Measurements from ENCODE around the gene GCNA. TPM values are rescaled to one million over a fixed set of nuclear protein-coding genes. Genes with fewer than 3 reads are reported as not detected.

The GCNA gene
- total and polyA plus RNA-seq, 2 of the 13 experiments (the other 11 are each of a cell fraction or from before 2014, with no cell fraction given), result 0.38 to 0.66 TPM

DNA sequence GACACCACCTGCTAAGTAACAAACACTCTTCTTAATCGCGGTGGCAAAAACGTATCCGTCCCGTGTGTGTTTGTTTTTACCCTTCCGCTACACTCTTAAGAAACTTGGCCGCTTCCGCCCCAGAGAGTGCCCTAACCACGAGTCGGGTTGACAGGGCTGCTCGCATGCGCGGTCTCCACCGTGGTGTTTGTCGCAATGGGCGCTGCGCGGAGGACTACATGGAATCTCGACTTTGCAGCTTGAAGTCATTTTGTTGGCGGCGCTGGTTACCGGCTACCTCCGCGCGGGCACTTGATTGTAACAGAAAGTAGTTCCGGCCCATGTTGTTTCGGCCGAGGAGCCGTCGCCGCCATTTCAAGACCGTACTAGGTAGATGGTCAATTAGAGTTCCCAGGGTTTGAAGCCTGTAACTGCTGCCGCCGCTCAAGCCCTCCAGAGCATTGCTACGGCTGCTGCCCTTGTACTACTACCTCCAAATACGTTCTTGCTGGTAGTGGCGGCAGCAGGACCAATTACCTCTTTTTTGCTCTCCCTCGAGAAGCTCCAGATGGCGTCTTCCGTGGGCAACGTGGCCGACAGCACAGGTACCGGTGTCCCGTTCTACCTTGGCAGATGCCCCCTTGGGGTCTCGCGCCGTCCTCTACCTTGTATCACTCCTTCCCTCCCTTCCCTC lies 45.3 kb upstream of the GCNA start, which contains the start of gene OGT (continued):
- TF ChIP-seq, protein P1, sequence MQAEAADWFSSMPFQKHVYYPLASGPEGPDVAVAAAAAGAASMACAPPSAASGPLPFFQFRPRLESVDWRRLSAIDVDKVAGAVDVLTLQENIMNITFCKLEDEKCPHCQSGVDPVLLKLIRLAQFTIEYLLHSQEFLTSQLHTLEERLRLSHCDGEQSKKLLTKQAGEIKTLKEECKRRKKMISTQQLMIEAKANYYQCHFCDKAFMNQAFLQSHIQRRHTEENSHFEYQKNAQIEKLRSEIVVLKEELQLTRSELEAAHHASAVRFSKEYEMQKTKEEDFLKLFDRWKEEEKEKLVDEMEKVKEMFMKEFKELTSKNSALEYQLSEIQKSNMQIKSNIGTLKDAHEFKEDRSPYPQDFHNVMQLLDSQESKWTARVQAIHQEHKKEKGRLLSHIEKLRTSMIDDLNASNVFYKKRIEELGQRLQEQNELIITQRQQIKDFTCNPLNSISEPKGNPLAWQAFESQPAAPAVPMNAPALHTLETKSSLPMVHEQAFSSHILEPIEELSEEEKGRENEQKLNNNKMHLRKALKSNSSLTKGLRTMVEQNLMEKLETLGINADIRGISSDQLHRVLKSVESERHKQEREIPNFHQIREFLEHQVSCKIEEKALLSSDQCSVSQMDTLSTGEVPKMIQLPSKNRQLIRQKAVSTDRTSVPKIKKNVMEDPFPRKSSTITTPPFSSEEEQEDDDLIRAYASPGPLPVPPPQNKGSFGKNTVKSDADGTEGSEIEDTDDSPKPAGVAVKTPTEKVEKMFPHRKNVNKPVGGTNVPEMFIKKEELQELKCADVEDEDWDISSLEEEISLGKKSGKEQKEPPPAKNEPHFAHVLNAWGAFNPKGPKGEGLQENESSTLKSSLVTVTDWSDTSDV (CRISPR knock-in tag; IDR thresholded peaks at IDR 0.05), result no peak
- TF ChIP-seq, protein P2, sequence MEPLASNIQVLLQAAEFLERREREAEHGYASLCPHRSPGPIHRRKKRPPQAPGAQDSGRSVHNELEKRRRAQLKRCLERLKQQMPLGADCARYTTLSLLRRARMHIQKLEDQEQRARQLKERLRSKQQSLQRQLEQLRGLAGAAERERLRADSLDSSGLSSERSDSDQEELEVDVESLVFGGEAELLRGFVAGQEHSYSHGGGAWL (CRISPR knock-in tag; IDR thresholded peaks at IDR 0.05), result no peak; the same call in 1 of the 2 replicates
- TF ChIP-seq ZNF670 (CRISPR knock-in tag; IDR thresholded peaks at IDR 0.05; ENCODE audit: borderline replicate concordance) (peak; percentile 53; the same call in 1 of the 2 replicates), PHF21A (CRISPR knock-in tag; IDR thresholded peaks at IDR 0.05) (peak; percentile 79), PCBP1 (IDR thresholded peaks at IDR 0.05; ENCODE audit: borderline replicate concordance, low read depth, low read length) (peak; percentile 99), SRY (CRISPR knock-in tag; IDR thresholded peaks at IDR 0.05) (no peak), HES4 (CRISPR knock-in tag; IDR thresholded peaks at IDR 0.05; ENCODE audit: borderline replicate concordance) (no peak), ZNF674 (CRISPR knock-in tag; IDR thresholded peaks at IDR 0.05; ENCODE audit: low read depth) (no peak), ZNF101 (CRISPR knock-in tag; IDR thresholded peaks at IDR 0.05; ENCODE audit: borderline replicate concordance, low read depth) (no peak), ZNF292 (CRISPR knock-in tag; IDR thresholded peaks at IDR 0.05; ENCODE audit: borderline replicate concordance, low read depth) (no peak), ZNF432 (CRISPR knock-in tag; IDR thresholded peaks at IDR 0.05; ENCODE audit: borderline replicate concordance) (no peak), SALL1 (CRISPR knock-in tag; IDR thresholded peaks at IDR 0.05) (peak; percentile 84)
- TF ChIP-seq, protein P3, sequence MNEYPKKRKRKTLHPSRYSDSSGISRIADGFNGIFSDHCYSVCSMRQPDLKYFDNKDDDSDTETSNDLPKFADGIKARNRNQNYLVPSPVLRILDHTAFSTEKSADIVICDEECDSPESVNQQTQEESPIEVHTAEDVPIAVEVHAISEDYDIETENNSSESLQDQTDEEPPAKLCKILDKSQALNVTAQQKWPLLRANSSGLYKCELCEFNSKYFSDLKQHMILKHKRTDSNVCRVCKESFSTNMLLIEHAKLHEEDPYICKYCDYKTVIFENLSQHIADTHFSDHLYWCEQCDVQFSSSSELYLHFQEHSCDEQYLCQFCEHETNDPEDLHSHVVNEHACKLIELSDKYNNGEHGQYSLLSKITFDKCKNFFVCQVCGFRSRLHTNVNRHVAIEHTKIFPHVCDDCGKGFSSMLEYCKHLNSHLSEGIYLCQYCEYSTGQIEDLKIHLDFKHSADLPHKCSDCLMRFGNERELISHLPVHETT (CRISPR knock-in tag; conservative IDR thresholded peaks at IDR 0.05), result 0 out of 2 replicates have a peak, but pooled peaks have one; percentile 48
- TF ChIP-seq, protein P4, sequence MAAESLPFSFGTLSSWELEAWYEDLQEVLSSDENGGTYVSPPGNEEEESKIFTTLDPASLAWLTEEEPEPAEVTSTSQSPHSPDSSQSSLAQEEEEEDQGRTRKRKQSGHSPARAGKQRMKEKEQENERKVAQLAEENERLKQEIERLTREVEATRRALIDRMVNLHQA (CRISPR knock-in tag; IDR thresholded peaks at IDR 0.05), result no peak
- TF ChIP-seq, protein P5, sequence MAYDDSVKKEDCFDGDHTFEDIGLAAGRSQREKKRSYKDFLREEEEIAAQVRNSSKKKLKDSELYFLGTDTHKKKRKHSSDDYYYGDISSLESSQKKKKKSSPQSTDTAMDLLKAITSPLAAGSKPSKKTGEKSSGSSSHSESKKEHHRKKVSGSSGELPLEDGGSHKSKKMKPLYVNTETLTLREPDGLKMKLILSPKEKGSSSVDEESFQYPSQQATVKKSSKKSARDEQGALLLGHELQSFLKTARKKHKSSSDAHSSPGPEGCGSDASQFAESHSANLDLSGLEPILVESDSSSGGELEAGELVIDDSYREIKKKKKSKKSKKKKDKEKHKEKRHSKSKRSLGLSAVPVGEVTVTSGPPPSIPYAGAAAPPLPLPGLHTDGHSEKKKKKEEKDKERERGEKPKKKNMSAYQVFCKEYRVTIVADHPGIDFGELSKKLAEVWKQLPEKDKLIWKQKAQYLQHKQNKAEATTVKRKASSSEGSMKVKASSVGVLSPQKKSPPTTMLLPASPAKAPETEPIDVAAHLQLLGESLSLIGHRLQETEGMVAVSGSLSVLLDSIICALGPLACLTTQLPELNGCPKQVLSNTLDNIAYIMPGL (CRISPR knock-in tag; IDR thresholded peaks at IDR 0.05; ENCODE audit: borderline replicate concordance in 1 of 2, low read depth in 1 of 2), result peak in 1 of 2 experiments; percentile 74; a peak in 3 of 4 replicates
- TF ChIP-seq, protein P6, sequence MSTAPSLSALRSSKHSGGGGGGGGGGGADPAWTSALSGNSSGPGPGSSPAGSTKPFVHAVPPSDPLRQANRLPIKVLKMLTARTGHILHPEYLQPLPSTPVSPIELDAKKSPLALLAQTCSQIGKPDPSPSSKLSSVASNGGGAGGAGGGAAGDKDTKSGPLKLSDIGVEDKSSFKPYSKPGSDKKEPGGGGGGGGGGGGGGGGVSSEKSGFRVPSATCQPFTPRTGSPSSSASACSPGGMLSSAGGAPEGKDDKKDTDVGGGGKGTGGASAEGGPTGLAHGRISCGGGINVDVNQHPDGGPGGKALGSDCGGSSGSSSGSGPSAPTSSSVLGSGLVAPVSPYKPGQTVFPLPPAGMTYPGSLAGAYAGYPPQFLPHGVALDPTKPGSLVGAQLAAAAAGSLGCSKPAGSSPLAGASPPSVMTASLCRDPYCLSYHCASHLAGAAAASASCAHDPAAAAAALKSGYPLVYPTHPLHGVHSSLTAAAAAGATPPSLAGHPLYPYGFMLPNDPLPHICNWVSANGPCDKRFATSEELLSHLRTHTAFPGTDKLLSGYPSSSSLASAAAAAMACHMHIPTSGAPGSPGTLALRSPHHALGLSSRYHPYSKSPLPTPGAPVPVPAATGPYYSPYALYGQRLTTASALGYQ (CRISPR knock-in tag; IDR thresholded peaks at IDR 0.05), result no peak
- TF ChIP-seq, protein P7, sequence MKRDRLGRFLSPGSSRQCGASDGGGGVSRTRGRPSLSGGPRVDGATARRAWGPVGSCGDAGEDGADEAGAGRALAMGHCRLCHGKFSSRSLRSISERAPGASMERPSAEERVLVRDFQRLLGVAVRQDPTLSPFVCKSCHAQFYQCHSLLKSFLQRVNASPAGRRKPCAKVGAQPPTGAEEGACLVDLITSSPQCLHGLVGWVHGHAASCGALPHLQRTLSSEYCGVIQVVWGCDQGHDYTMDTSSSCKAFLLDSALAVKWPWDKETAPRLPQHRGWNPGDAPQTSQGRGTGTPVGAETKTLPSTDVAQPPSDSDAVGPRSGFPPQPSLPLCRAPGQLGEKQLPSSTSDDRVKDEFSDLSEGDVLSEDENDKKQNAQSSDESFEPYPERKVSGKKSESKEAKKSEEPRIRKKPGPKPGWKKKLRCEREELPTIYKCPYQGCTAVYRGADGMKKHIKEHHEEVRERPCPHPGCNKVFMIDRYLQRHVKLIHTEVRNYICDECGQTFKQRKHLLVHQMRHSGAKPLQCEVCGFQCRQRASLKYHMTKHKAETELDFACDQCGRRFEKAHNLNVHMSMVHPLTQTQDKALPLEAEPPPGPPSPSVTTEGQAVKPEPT (CRISPR knock-in tag; IDR thresholded peaks at IDR 0.05; ENCODE audit: low read depth), result peak; percentile 64; the same call in 1 of the 2 replicates
